HCT116 (cell line): Measurements from ENCODE around the gene PRR20A. TPM values are rescaled to one million over a fixed set of nuclear protein-coding genes. Genes with fewer than 3 reads are reported as not detected.

Source experiments
- ATAC-seq: fragments of 200-7000 bp; cut with Tn5 transposase; 2 replicates; pipeline ENCODE4 v1.9.1; 2020; ENCODE audit warnings: mild to moderate bottlenecking, moderate library complexity
- BruUV-seq: library from RNA; stranded (reverse); fragments of 400-500 nt; replicated peaks from 2 replicates; lab custom pipeline; 2021; lab: Mats Ljungman, UMichigan
- CTCF ChIA-PET: fragments of 300-600 bp; sonication (Branson Sonifier 250); formaldehyde crosslinking; loops from one replicate; lab custom pipeline; 2021; ENCODE audit warnings: antibody characterized with exemption; lab: Charles Lee
- POLR2A ChIA-PET: fragments of 300-600, 350-600 bp; sonication (Branson Sonifier 250); formaldehyde crosslinking; loops from one replicate; lab custom pipeline; 2021; ENCODE audit warnings: antibody characterized with exemption; lab: Charles Lee
- RAD21 ChIA-PET, 2 experiments: fragments of 300-600 bp; sonication (Branson Sonifier 250); formaldehyde crosslinking; loops; one replicate each; lab custom pipeline; 2023; ENCODE audit warnings: low total read pairs in 2 of 2; ENCODE audit not compliant: uncharacterized antibody in 2 of 2, unreplicated experiment in 2 of 2, low non-redundant PET in 1 of 2; lab: Charles Lee
- DNase-seq: peaks from one replicate; pipeline ENCODE4 v3.0.0-alpha.2; 2010; ENCODE audit warnings: low read depth, low spot score
- H2AFZ ChIP-seq: fragments of 200-600 bp; shearing (Covaris generic), sonication (generic); 2 replicates; pipeline ENCODE4 v1.6.1; 2017; ENCODE audit warnings: low read depth, mixed run types, mixed read lengths, antibody characterized with exemption, low read length; ENCODE audit not compliant: poor library complexity, severe bottlenecking
- H3K27ac ChIP-seq: 2 replicates; pipeline ENCODE4 v1.5.1; 2012; ENCODE audit warnings: low read depth, low read length
- H3K27me3 ChIP-seq: fragments of 200-600 bp; sonication (generic); 2 replicates; pipeline ENCODE4 v1.6.1; 2016; ENCODE audit warnings: mixed run types, low read length, mixed read lengths; ENCODE audit not compliant: insufficient read depth
- H3K36me3 ChIP-seq, 2 experiments: fragments of 200-500 bp in 1 of 2; fragments of 200-600 bp in 1 of 2; sonication (Bioruptor generic) in 1 of 2; sonication (generic) in 1 of 2; 2 replicates each; pipeline versions ENCODE4 v1.5.1 to v1.6.1; 2014 to 2016; ENCODE audit warnings: low read length in 2 of 2, inconsistent platforms in 1 of 2, mixed read lengths in 1 of 2, mixed run types in 1 of 2; ENCODE audit not compliant: insufficient read depth in 2 of 2, control insufficient read depth in 1 of 2
- H3K4me1 ChIP-seq, 2 experiments: fragments of 200-600 bp in 1 of 2; sonication (generic) in 1 of 2; 2 replicates each; pipeline versions ENCODE4 v1.5.1 to v1.6.1; 2012 to 2017; ENCODE audit warnings: low read length in 2 of 2, inconsistent platforms in 1 of 2, mild to moderate bottlenecking in 1 of 2, mixed read lengths in 1 of 2, mixed run types in 1 of 2, moderate library complexity in 1 of 2; ENCODE audit not compliant: insufficient read depth in 2 of 2, control insufficient read depth in 1 of 2
- H3K4me2 ChIP-seq: fragments of 200-600 bp; sonication (generic); 2 replicates; pipeline ENCODE4 v1.6.1; 2017; ENCODE audit warnings: mixed run types, low read length, mixed read lengths
- H3K4me3 ChIP-seq, 2 experiments: fragments of 200-600 bp in 1 of 2; sonication (generic) in 1 of 2; replicated peaks in 1 of 2; 2 replicates each; pipeline ENCODE4 v1.5.1; 2011 to 2016; ENCODE audit warnings: low read length in 2 of 2, control low read depth in 1 of 2, low read depth in 1 of 2, mild to moderate bottlenecking in 1 of 2, mixed read lengths in 1 of 2, mixed run types in 1 of 2
- H3K79me2 ChIP-seq: fragments of 200-600 bp; sonication (generic); 2 replicates; pipeline ENCODE4 v1.6.1; 2017; ENCODE audit warnings: mild to moderate bottlenecking, mixed run types, low read length, moderate library complexity, mixed read lengths; ENCODE audit not compliant: insufficient read depth
- H3K9ac ChIP-seq: fragments of 200-600 bp; sonication (generic); 2 replicates; pipeline ENCODE4 v1.6.1; 2016; ENCODE audit warnings: low read length, mixed read lengths
- H3K9me2 ChIP-seq: fragments of 200-600 bp; sonication (generic), shearing (Covaris generic); 2 replicates; pipeline ENCODE4 v1.6.1; 2017; ENCODE audit warnings: mixed run types, mild to moderate bottlenecking, moderate library complexity; ENCODE audit not compliant: insufficient read depth
- H3K9me3 ChIP-seq, 2 experiments: fragments of 200-500 bp in 1 of 2; fragments of 200-600 bp in 1 of 2; sonication (Bioruptor generic) in 1 of 2; sonication (generic) in 1 of 2; 2 replicates each; pipeline ENCODE4 v1.6.1; 2014 to 2017; ENCODE audit warnings: low read length in 2 of 2, mixed read lengths in 2 of 2, inconsistent platforms in 1 of 2, low read depth in 1 of 2, mild to moderate bottlenecking in 1 of 2, mixed run types in 1 of 2, moderate library complexity in 1 of 2; ENCODE audit not compliant: control insufficient read depth in 1 of 2, insufficient read depth in 1 of 2
- H4K20me1 ChIP-seq: fragments of 200-600 bp; sonication (generic), shearing (Covaris generic); 2 replicates; pipeline ENCODE4 v1.6.1; 2017; ENCODE audit warnings: mixed run types, mild to moderate bottlenecking, moderate library complexity; ENCODE audit not compliant: insufficient read depth
- CBX3 ChIP-seq: IDR thresholded peaks from 2 replicates; pipeline ENCODE4 v1.6.1; 2012; ENCODE audit warnings: low read depth
- CTCF ChIP-seq, 3 experiments: fragments of 200-600 bp in 1 of 3; sonication (generic) in 1 of 3; IDR thresholded peaks in 2 of 3; conservative IDR thresholded peaks in 1 of 3; 2 replicates each; pipeline ENCODE4 v1.5.1; 2012 to 2017; ENCODE audit warnings: low read depth in 2 of 3, low read length in 2 of 3, antibody characterized with exemption in 1 of 3, borderline replicate concordance in 1 of 3, control low read depth in 1 of 3, mild to moderate bottlenecking in 1 of 3, mixed read lengths in 1 of 3, mixed run types in 1 of 3, moderate library complexity in 1 of 3; ENCODE audit not compliant: insufficient read depth in 1 of 3
- EGR1 ChIP-seq: IDR thresholded peaks from 2 replicates; pipeline ENCODE4 v1.6.1; 2012; ENCODE audit warnings: low read depth
- ELF1 ChIP-seq: IDR thresholded peaks from 2 replicates; pipeline ENCODE4 v1.6.1; 2012; ENCODE audit warnings: low read depth, borderline replicate concordance
- ZBTB33 ChIP-seq: IDR thresholded peaks from 2 replicates; pipeline ENCODE4 v1.6.1; 2011; ENCODE audit warnings: mild to moderate bottlenecking, low read length, moderate library complexity; ENCODE audit not compliant: insufficient replicate concordance; ENCODE audit errors: extremely low read depth
- ZFX ChIP-seq: fragments of 450-650 bp; IDR thresholded peaks from 2 replicates; pipeline ENCODE4 v1.6.1; 2017
- intact Hi-C: fragments of 100-400 bp; cut with micrococcal nuclease; formaldehyde crosslinking; loops from 2 replicates; pipeline ENCODE4 v1.10.0; 2022
- total RNA-seq: library from RNA; stranded (reverse); gene quantifications from one replicate; pipeline ENCODE4 v1.2.1, GENCODE V29; 2021; ENCODE audit not compliant: unreplicated experiment

Gene PRR20A
- total RNA-seq, 1 experiment from 2014 or later: not detected

- Histone ChIP-seq H3K79me2 (no peaks in the 10 kb centered on the region), H3K4me1 (no peaks in the 10 kb centered on the region), H3K4me2 (no peak overlapping the region), H3K27me3 (no peaks in the 10 kb centered on the region), H2AFZ (no peak overlapping the region), H3K9me3 (peaks cover 3 to 19% of the 10 kb centered on the region in 2 experiments; a peak in 2 of 4 replicates), H3K27ac (no peak overlapping the region), H4K20me1 (no peaks in the 10 kb centered on the region), H3K36me3 (no peaks in the 10 kb centered on the region), H3K9me2 (no peaks in the 10 kb centered on the region), H3K4me3 (no peak overlapping the region), H3K9ac (no peak overlapping the region)
- no peak for ATAC-seq
- ChIA-PET CTCF (no interaction called here), POLR2A (no interaction called here), RAD21 (no interaction called here)
- no peak for DNase-seq
- intact Hi-C loops: no loop called here
- TF ChIP-seq EGR1: no peak
- TF ChIP-seq CTCF (IDR thresholded peaks at IDR 0.05 in 2 of 3, conservative IDR thresholded peaks at IDR 0.05 in 1 of 3; ENCODE audit: borderline replicate concordance in 1 of 3, insufficient read depth in 1 of 3, low read depth in 2 of 3, low read length in 2 of 3): no peak
- no peak for TF ChIP-seq CBX3
- no peak for TF ChIP-seq ZBTB33
- no peak for TF ChIP-seq ELF1
- no peak for TF ChIP-seq ZFX
- no TSS peak for BruUV-seq
These were observed 11.8 kb upstream of the PRR20A start for GRCh38 chr13:57128909-57129308.
